Naive thymus-derived CD4-positive, alpha-beta T cell (primary cell): Measurements from ENCODE around the gene HPS3. TPM values are rescaled to one million over a fixed set of nuclear protein-coding genes. Genes with fewer than 3 reads are reported as not detected.

Experiments used
- ATAC-seq: fragments of 150-1000 bp; cut with Tn5 transposase; 2 replicates; pipeline ENCODE4 v1.10.0; 2021; ENCODE audit warnings: mild to moderate bottlenecking, moderate library complexity
- CTCF ChIA-PET: fragments of 350-600 bp; sonication (Branson Sonifier 250); formaldehyde crosslinking; loops from one replicate; lab custom pipeline; 2021; ENCODE audit warnings: antibody characterized with exemption; lab: Charles Lee
- POLR2A ChIA-PET: fragments of 350-600 bp; sonication (Branson Sonifier 250); formaldehyde crosslinking; loops from one replicate; lab custom pipeline; 2021; ENCODE audit warnings: antibody characterized with exemption, inconsistent platforms; lab: Charles Lee
- DNase-seq, 9 donors: peaks; one replicate each; pipeline versions ENCODE4 v3.0.0 to v3.0.0-alpha.2; 2020 to 2022; ENCODE audit warnings: mixed read lengths in 1 of 9
- H3K27ac ChIP-seq: one replicate; pipeline ENCODE4 v1.7.0; 2013; ENCODE audit warnings: mild to moderate bottlenecking, low read depth, low read length, moderate library complexity
- H3K27me3 ChIP-seq, 2 donors: one replicate each; pipeline ENCODE4 v1.7.0; 2013; ENCODE audit warnings: low read length in 2 of 2, mild to moderate bottlenecking in 2 of 2, moderate library complexity in 2 of 2; ENCODE audit not compliant: control insufficient read depth in 2 of 2, insufficient read depth in 2 of 2
- H3K36me3 ChIP-seq, 3 experiments: 1 replicate in 2 of 3; 2 replicates in 1 of 3; pipeline ENCODE4 v1.7.0; 2013; ENCODE audit warnings: low read length in 3 of 3, mild to moderate bottlenecking in 3 of 3, moderate library complexity in 1 of 3; ENCODE audit not compliant: insufficient read depth in 3 of 3, control insufficient read depth in 2 of 3
- H3K4me1 ChIP-seq, 2 donors: one replicate each; pipeline ENCODE4 v1.7.0; 2013; ENCODE audit warnings: low read length in 2 of 2, mild to moderate bottlenecking in 2 of 2, moderate library complexity in 1 of 2; ENCODE audit not compliant: control insufficient read depth in 2 of 2, insufficient read depth in 2 of 2
- H3K4me3 ChIP-seq: 2 replicates; pipeline ENCODE4 v1.7.0; 2013; ENCODE audit warnings: mild to moderate bottlenecking, low read length
- H3K9me3 ChIP-seq, 3 experiments: 1 replicate in 2 of 3; 2 replicates in 1 of 3; pipeline ENCODE4 v1.7.0; 2013; ENCODE audit warnings: low read length in 3 of 3; ENCODE audit not compliant: control insufficient read depth in 2 of 3
- H3K27ac Mint-ChIP-seq, 9 donors: one replicate each; pipeline ENCODE4 v1.8.0; 2020 to 2022; ENCODE audit warnings: mixed read lengths in 9 of 9, mild to moderate bottlenecking in 8 of 9, moderate library complexity in 5 of 9, inconsistent platforms in 2 of 9
- H3K27me3 Mint-ChIP-seq, 5 donors: one replicate each; pipeline ENCODE4 v1.8.0; 2021 to 2022; ENCODE audit warnings: mixed read lengths in 5 of 5, mild to moderate bottlenecking in 1 of 5
- H3K36me3 Mint-ChIP-seq, 5 donors: one replicate each; pipeline ENCODE4 v1.8.0; 2020 to 2022; ENCODE audit warnings: mixed read lengths in 5 of 5, mild to moderate bottlenecking in 3 of 5, inconsistent platforms in 1 of 5
- H3K4me1 Mint-ChIP-seq, 7 donors: one replicate each; pipeline ENCODE4 v1.8.0; 2020 to 2022; ENCODE audit warnings: mixed read lengths in 7 of 7, mild to moderate bottlenecking in 3 of 7, inconsistent platforms in 1 of 7
- H3K4me3 Mint-ChIP-seq, 10 donors: one replicate each; pipeline ENCODE4 v1.8.0; 2020 to 2022; ENCODE audit warnings: mild to moderate bottlenecking in 10 of 10, mixed read lengths in 10 of 10, moderate library complexity in 6 of 10, inconsistent platforms in 2 of 10
- H3K9me3 Mint-ChIP-seq, 11 donors: one replicate each; pipeline ENCODE4 v1.8.0; 2020 to 2022; ENCODE audit warnings: mixed read lengths in 11 of 11, mild to moderate bottlenecking in 4 of 11, inconsistent platforms in 1 of 11, moderate library complexity in 1 of 11
- intact Hi-C, 2 donors: fragments of 100-400 bp; cut with micrococcal nuclease; formaldehyde crosslinking; loops; one replicate each; pipeline ENCODE4 v1.15.1; 2023
- polyA plus RNA-seq, 2 donors: library from polyadenylated mRNA; unstranded; fragments of 300-500 nt; fragmentation: Illumina TruSeq; gene quantifications; one replicate each; pipeline ENCODE4 v1.2.3, GENCODE V29; 2021
- total RNA-seq, 6 experiments: library from RNA in 5 of 6; stranded (reverse) in 5 of 6; gene quantifications; 1 replicate in 5 of 6; 2 replicates in 1 of 6; pipeline ENCODE4 v1.2.3 and lab custom pipeline; 2021 to 2026

HPS3 gene
- total and polyA plus RNA-seq, 7 experiments from 2014 or later, result 13.6 to 33.5 (median 24.3) TPM

- Mint-ChIP-seq H3K27ac (peak overlapping the region in 1 of 9 donors; percentile 52), H3K4me1 (peaks cover 0 to 7% (median 0%) of the 10 kb centered on the region in 7 donors), H3K9me3 (no peaks in the 10 kb centered on the region), H3K36me3 (no peaks in the 10 kb centered on the region), H3K27me3 (no peaks in the 10 kb centered on the region), H3K4me3 (no peak overlapping the region)
- intact Hi-C loops, result no loop called here
- ChIA-PET CTCF (interaction anchor here (2.1 to 3.7 kb wide), 4 partner anchors 12 to 690 kb away, joined by 7 to 27 read pairs (median 15); partner anchors contain the start of gene HPS3), POLR2A (interaction anchor here (1.1 kb wide), 1 partner anchor 10 kb away, joined by 4 read pairs; the partner anchor contains the start of gene HPS3)
- Histone ChIP-seq H3K4me3 (no peak overlapping the region), H3K4me1 (no peaks in the 10 kb centered on the region), H3K27me3 (no peaks in the 10 kb centered on the region), H3K9me3 (no peaks in the 10 kb centered on the region), H3K36me3 (no peaks in the 10 kb centered on the region), H3K27ac (no peak overlapping the region)
- DNase-seq, result no peak
- no peak for ATAC-seq
Measured at GRCh38 chr3:149118724-149119123, 10.7 kb upstream of the HPS3 start.

- Mint-ChIP-seq H3K36me3 (no peaks in the 10 kb centered on the region), H3K4me1 (peaks cover 0 to 7% (median 0%) of the 10 kb centered on the region in 7 donors), H3K27ac (no peak overlapping the region), H3K9me3 (no peaks in the 10 kb centered on the region), H3K27me3 (peaks cover 0 to 5% (median 4%) of the 10 kb centered on the region in 5 donors), H3K4me3 (no peak overlapping the region)
- H3K4me1 ChIP-seq, result no peaks in the 10 kb centered on the region
- intact Hi-C loops, result no loop called here
- CTCF ChIA-PET, result interaction anchor here (0.5 to 4.7 kb wide), 13 partner anchors 12 to 689 kb away, joined by 3 to 77 read pairs (median 4); partner anchors contain the start of gene HPS3
- no peaks in the 10 kb centered on the region for H3K36me3 ChIP-seq
- no peaks in the 10 kb centered on the region for H3K9me3 ChIP-seq
- POLR2A ChIA-PET, result interaction anchor here (1.1 kb wide), 1 partner anchor 10 kb away, joined by 4 read pairs; the partner anchor contains the start of gene HPS3
- no peak overlapping the region for H3K27ac ChIP-seq
- DNase-seq (no peak), ATAC-seq (no peak)
- H3K4me3 ChIP-seq, result no peak overlapping the region
- H3K27me3 ChIP-seq, result no peaks in the 10 kb centered on the region
Measured at GRCh38 chr3:149119466-149119865, 10.0 kb upstream of the HPS3 start.

- CTCF ChIA-PET, result interaction anchor here (0.6 to 4.7 kb wide), 21 partner anchors 11 to 847 kb away, joined by 3 to 77 read pairs (median 4); partner anchors contain the start of gene HPS3
- DNase-seq (peak in 7 of 9 donors; percentile 37 to 60 (median 49)), ATAC-seq (peak; percentile 90)
- Mint-ChIP-seq H3K27ac (peak overlapping the region in 2 of 9 donors; percentile 3 to 74), H3K27me3 (peaks cover 0 to 12% (median 8%) of the 10 kb centered on the region in 5 donors), H3K9me3 (no peaks in the 10 kb centered on the region), H3K36me3 (no peaks in the 10 kb centered on the region), H3K4me3 (no peak overlapping the region), H3K4me1 (peaks cover 0 to 7% (median 0%) of the 10 kb centered on the region in 7 donors)
- no peak overlapping the region for H3K27ac ChIP-seq
- H3K36me3 ChIP-seq, result no peaks in the 10 kb centered on the region
- no peaks in the 10 kb centered on the region for H3K9me3 ChIP-seq
- no peaks in the 10 kb centered on the region for H3K4me1 ChIP-seq
- intact Hi-C loops, result loop anchor here (1.0 to 5.0 kb wide), 8 partner anchors 153 to 688 kb away; no protein-coding TSS in a partner anchor
- no peaks in the 10 kb centered on the region for H3K27me3 ChIP-seq
- no peak overlapping the region for H3K4me3 ChIP-seq
- POLR2A ChIA-PET, result interaction anchor here (0.6 to 1.5 kb wide), 3 partner anchors 9 to 155 kb away, joined by 3 to 7 read pairs (median 4); partner anchors contain the start of gene HPS3
Measured at GRCh38 chr3:149120051-149120972, 9.1 kb upstream of the HPS3 start.

DNA sequence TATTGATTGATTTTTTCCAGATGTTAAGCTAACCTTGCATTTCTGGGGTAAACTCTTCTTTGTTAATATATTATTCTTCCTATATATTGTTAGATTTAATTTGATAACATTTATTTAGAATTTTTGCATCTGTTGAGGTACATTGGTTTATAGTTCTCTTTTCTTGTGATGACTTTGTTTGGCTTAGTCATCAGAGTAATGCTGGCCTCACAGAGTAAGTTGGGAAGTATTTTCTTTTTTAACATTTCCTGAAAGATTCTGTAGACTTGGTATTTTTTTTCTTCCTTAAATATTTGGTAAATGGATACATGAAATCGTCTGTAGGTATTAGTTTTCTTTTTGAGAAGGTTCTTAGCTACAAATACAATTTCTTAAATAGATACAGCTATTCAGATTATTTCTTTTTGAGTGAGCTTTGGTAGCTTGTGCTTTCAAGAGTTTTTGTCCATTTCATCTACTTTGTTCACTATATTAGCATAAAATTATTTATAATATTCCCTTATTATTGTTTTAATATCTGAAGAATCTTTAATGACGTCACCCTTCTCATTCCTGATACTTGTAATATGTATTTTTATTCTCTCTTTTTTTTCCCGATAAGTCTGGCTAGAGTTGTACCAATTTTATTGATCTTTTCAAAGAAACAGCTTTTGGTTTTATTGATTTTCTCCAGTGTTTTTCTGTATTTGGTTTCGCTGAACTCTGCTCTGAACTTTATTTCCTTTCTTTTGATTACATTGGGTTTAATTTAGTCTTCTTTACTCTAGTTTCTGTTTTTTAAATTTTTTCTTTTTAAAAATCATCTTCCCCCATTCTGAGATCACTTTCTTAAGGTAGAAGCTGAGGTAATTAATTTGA lies 6.5 kb upstream of the HPS3 start:
- peaks cover 0 to 27% (median 9%) of the 10 kb centered on the region in 5 donors for H3K27me3 Mint-ChIP-seq
- Histone ChIP-seq H3K4me1 (no peaks in the 10 kb centered on the region), H3K27ac (no peak overlapping the region), H3K27me3 (no peaks in the 10 kb centered on the region), H3K9me3 (no peaks in the 10 kb centered on the region), H3K36me3 (no peaks in the 10 kb centered on the region), H3K4me3 (no peak overlapping the region)
- no peaks in the 10 kb centered on the region for H3K9me3 Mint-ChIP-seq
- H3K36me3 Mint-ChIP-seq, result no peaks in the 10 kb centered on the region
- intact Hi-C loops, result loop anchor here in 1 of 2 donors (5.0 kb wide), 1 partner anchor 229 kb away; no protein-coding TSS in a partner anchor
- H3K4me3 Mint-ChIP-seq, result no peak overlapping the region
- peaks cover 0 to 8% (median 1%) of the 10 kb centered on the region in 7 donors for H3K4me1 Mint-ChIP-seq
- ChIA-PET CTCF (interaction anchor here (0.5 to 4.7 kb wide), 3 partner anchors 31 to 594 kb away, joined by 3 to 77 read pairs (median 3); no protein-coding TSS in a partner anchor), POLR2A (interaction anchor here (1.1 kb wide), 1 partner anchor 1281 kb away, joined by 3 read pairs; no protein-coding TSS in a partner anchor)
- H3K27ac Mint-ChIP-seq, result no peak overlapping the region
- DNase-seq (no peak), ATAC-seq (no peak)

DNA sequence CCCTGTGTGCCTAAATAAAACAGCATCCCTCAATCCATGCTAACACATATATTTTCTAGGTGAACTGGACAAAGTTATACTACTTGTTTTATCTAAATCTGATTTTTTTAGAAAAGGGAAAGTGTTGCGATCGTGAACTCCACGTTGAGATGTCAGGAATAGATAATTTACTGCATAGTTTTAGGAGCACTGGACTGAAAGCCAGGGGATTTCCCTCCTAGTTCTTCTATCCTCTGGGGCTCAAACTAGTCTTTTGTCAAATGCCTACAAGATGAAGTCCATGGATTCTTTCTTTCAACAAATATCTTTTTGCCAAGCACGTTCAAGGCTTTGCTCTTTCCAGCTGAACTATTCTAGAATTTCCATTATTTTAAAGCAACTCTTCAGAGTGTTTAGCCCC lies 617 bp upstream of the HPS3 start:
- H3K27me3 ChIP-seq, result no peaks in the 10 kb centered on the region
- peak overlapping the region; percentile 92 to 99 (median 96) for H3K4me3 Mint-ChIP-seq
- peaks cover 0 to 8% (median 0%) of the 10 kb centered on the region in 3 experiments for H3K36me3 ChIP-seq
- DNase-seq (no peak), ATAC-seq (no peak)
- H3K27me3 Mint-ChIP-seq, result peaks cover 0 to 30% (median 9%) of the 10 kb centered on the region in 5 donors
- peak overlapping the region; percentile 51 to 96 (median 89) for H3K27ac Mint-ChIP-seq
- H3K4me1 ChIP-seq, result peaks cover 25 to 27% of the 10 kb centered on the region in 2 donors
- peak overlapping the region; percentile 70 for H3K27ac ChIP-seq
- H3K4me1 Mint-ChIP-seq, result peaks cover 20 to 47% (median 41%) of the 10 kb centered on the region in 7 donors
- POLR2A ChIA-PET, result interaction anchor here (0.7 to 2.4 kb wide), 4 partner anchors 8 to 624 kb away, joined by 4 to 8 read pairs (median 6); partner anchors contain the start of gene COMMD2
- peaks cover 0 to 10% (median 0%) of the 10 kb centered on the region in 5 donors for H3K36me3 Mint-ChIP-seq
- H3K9me3 ChIP-seq, result no peaks in the 10 kb centered on the region
- CTCF ChIA-PET, result interaction anchor here (1.4 to 5.2 kb wide), 2 partner anchors 9 to 144 kb away, joined by 5 to 27 read pairs; no protein-coding TSS in a partner anchor
- intact Hi-C loops, result loop anchor here (1.0 to 5.0 kb wide), 8 partner anchors 8 to 684 kb away; partner anchors contain the start of genes GYG1 (in 2 of the 2), HLTF (in 2 of the 2), RNF13 (in 2 of the 2) and COMMD2 (in 1 of the 2)
- peak overlapping the region; percentile 96 for H3K4me3 ChIP-seq
- H3K9me3 Mint-ChIP-seq, result no peaks in the 10 kb centered on the region
